Keratinocyte (primary cell): ENCODE results near the gene TRMO. TPM values are rescaled to one million over a fixed set of nuclear protein-coding genes. Genes with fewer than 3 reads are reported as not detected.

Experiments used
- DNase-seq: peaks from one replicate; pipeline ENCODE4 v3.0.0-alpha.2; 2011; ENCODE audit warnings: low read depth, missing footprints, low spot score
- FAIRE-seq: peaks from 2 replicates; lab custom pipeline; 2011; peaks lifted over from hg19 to GRCh38; lab: Jason Lieb, UNC
- H2AFZ ChIP-seq: 2 replicates; pipeline ENCODE4 v1.6.0; 2012; ENCODE audit warnings: low read length, control low read depth, inconsistent platforms; ENCODE audit not compliant: control insufficient read depth
- H3K27ac ChIP-seq: 2 replicates; pipeline ENCODE4 v1.5.1; 2011; ENCODE audit warnings: low read length; ENCODE audit not compliant: control insufficient read depth, insufficient read depth
- H3K27me3 ChIP-seq: 3 replicates; pipeline ENCODE4 v1.6.0; 2011; ENCODE audit warnings: low read length; ENCODE audit not compliant: control insufficient read depth, insufficient read depth; ENCODE audit errors: extremely low read depth
- H3K36me3 ChIP-seq, 2 experiments: 2 replicates in 1 of 2; 3 replicates in 1 of 2; pipeline ENCODE4 v1.5.1; 2011; ENCODE audit warnings: low read length in 2 of 2, mild to moderate bottlenecking in 1 of 2; ENCODE audit not compliant: control insufficient read depth in 2 of 2, insufficient read depth in 2 of 2; ENCODE audit errors: extremely low read depth in 1 of 2
- H3K4me1 ChIP-seq: 3 replicates; pipeline ENCODE4 v1.5.1; 2011; ENCODE audit warnings: low read length; ENCODE audit not compliant: control insufficient read depth, insufficient read depth; ENCODE audit errors: extremely low read depth
- H3K4me2 ChIP-seq: 3 replicates; pipeline ENCODE4 v1.6.0; 2011; ENCODE audit warnings: low read depth, low read length; ENCODE audit not compliant: control insufficient read depth, insufficient read depth; ENCODE audit errors: extremely low read depth
- H3K4me3 ChIP-seq, 3 experiments: fragments of 200-600 bp in 1 of 3; sonication (generic) in 1 of 3; 2 replicates in 2 of 3; 3 replicates in 1 of 3; pipeline ENCODE4 v1.5.1; 2011 to 2016; ENCODE audit warnings: low read length in 3 of 3, mild to moderate bottlenecking in 3 of 3, control low read depth in 2 of 3, inconsistent platforms in 1 of 3, low read depth in 1 of 3, mixed read lengths in 1 of 3, mixed run types in 1 of 3, moderate library complexity in 1 of 3; ENCODE audit not compliant: control insufficient read depth in 2 of 3, insufficient read depth in 2 of 3; ENCODE audit errors: extremely low read depth in 1 of 3
- H3K79me2 ChIP-seq: 2 replicates; pipeline ENCODE4 v1.6.0; 2012; ENCODE audit warnings: low read length; ENCODE audit not compliant: control insufficient read depth, insufficient read depth
- H3K9ac ChIP-seq: 3 replicates; pipeline ENCODE4 v1.6.0; 2011; ENCODE audit warnings: low read length; ENCODE audit not compliant: control insufficient read depth, insufficient read depth; ENCODE audit errors: extremely low read depth
- H3K9me1 ChIP-seq: 3 replicates; pipeline ENCODE4 v1.6.0; 2011; ENCODE audit warnings: low read length; ENCODE audit not compliant: control insufficient read depth, insufficient read depth; ENCODE audit errors: extremely low read depth
- H3K9me3 ChIP-seq: 2 replicates; pipeline ENCODE4 v1.5.1; 2012; ENCODE audit warnings: low read depth, low read length; ENCODE audit not compliant: control insufficient read depth
- H4K20me1 ChIP-seq: 3 replicates; pipeline ENCODE4 v1.6.0; 2011; ENCODE audit warnings: low read length; ENCODE audit not compliant: control insufficient read depth, insufficient read depth; ENCODE audit errors: extremely low read depth
- EZH2 ChIP-seq: IDR thresholded peaks from one replicate; pipeline ENCODE4 v1.6.1; 2012; ENCODE audit warnings: inconsistent platforms, mild to moderate bottlenecking, low read length, moderate library complexity
- dilution Hi-C: fragments of 300-500 bp; cut with MboI; formaldehyde crosslinking; loops from one replicate; pipeline ENCODE4 v1.7.0; 2020; ENCODE audit warnings: low sequenced_read_pairs; ENCODE audit not compliant: extremely low pct_ligation_motif_present
- polyA plus RNA-seq, 5 experiments: library from polyadenylated mRNA; depleted of rRNA in 3 of 5; stranded (reverse) in 3 of 5; stranded (forward) in 1 of 5; unstranded in 1 of 5; fragments of >200 nt; gene quantifications; 1 replicate in 1 of 5; 2 replicates in 3 of 5; 3 replicates in 1 of 5; pipeline versions ENCODE4 v1.2.1 to v1.2.3, GENCODE V29; 2011 to 2012; ENCODE audit warnings: missing spikeins in 2 of 5, low read depth in 1 of 5, low replicate concordance in 1 of 5
- TF ChIP-seq, protein P1 (sequence below), 3 experiments: IDR thresholded peaks in 1 of 3; conservative IDR thresholded peaks in 1 of 3; optimal IDR thresholded peaks in 1 of 3; 2 replicates in 2 of 3; 3 replicates in 1 of 3; pipeline versions ENCODE3 to v1.5.1; 2011; ENCODE audit warnings: low read length in 3 of 3, mild to moderate bottlenecking in 3 of 3, moderate library complexity in 2 of 3, control low read depth in 1 of 3, inconsistent platforms in 1 of 3; ENCODE audit not compliant: insufficient read depth in 2 of 3; ENCODE audit errors: extremely low read depth in 1 of 3

TRMO gene
- polyA plus RNA-seq, 1 donor (not counting 4 experiments of a cell fraction or from before 2014, with no cell fraction given): 19.4 TPM

DNA sequence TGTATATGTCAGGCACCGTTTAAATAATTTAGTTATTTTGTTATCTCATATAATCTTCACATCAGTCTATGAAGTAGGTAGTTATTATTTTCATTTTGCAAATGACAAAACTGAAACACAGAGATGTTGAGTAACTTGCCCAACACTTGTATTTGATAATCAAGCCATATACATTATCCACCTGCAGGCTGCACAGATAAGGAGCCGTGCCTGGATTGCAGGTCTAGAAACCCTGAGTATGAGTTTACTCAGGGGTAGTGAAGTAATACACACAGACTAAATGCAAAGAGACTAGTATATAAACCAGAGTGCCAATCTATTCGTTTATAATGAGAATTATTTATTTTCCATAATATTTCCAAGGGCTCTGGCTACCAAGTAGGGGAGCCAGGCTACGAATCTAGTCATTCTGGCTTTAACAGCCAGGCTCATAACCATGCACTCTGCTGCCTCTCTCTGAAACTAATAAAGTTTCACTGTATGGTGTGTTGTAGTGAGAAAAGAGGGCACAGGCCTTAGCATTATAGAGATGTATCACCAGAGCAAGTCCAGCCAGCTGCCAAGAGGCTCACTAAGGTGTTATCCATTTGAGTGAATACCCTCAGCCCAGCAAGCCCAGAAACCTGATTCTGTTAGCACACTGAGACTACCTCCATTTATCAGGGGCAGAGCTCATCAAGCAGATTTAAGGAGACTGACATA lies 11.1 kb upstream of the TRMO start:
- Histone ChIP-seq H4K20me1 (peaks cover 2% of the 10 kb centered on the region), H3K4me1 (no peaks in the 10 kb centered on the region), H3K9ac (no peak overlapping the region), H3K27ac (no peak overlapping the region), H3K79me2 (no peaks in the 10 kb centered on the region), H3K36me3 (no peaks in the 10 kb centered on the region), H3K4me3 (no peak overlapping the region), H3K9me3 (no peaks in the 10 kb centered on the region), H3K27me3 (peaks cover 13% of the 10 kb centered on the region), H2AFZ (no peak overlapping the region), H3K4me2 (no peak overlapping the region), H3K9me1 (no peaks in the 10 kb centered on the region)
- dilution Hi-C loops: no loop called here
- DNase-seq (no peak), FAIRE-seq (no peak)
- no peak for TF ChIP-seq EZH2
- TF ChIP-seq, protein P1, sequence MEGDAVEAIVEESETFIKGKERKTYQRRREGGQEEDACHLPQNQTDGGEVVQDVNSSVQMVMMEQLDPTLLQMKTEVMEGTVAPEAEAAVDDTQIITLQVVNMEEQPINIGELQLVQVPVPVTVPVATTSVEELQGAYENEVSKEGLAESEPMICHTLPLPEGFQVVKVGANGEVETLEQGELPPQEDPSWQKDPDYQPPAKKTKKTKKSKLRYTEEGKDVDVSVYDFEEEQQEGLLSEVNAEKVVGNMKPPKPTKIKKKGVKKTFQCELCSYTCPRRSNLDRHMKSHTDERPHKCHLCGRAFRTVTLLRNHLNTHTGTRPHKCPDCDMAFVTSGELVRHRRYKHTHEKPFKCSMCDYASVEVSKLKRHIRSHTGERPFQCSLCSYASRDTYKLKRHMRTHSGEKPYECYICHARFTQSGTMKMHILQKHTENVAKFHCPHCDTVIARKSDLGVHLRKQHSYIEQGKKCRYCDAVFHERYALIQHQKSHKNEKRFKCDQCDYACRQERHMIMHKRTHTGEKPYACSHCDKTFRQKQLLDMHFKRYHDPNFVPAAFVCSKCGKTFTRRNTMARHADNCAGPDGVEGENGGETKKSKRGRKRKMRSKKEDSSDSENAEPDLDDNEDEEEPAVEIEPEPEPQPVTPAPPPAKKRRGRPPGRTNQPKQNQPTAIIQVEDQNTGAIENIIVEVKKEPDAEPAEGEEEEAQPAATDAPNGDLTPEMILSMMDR (optimal IDR thresholded peaks at IDR 0.05 in 1 of 3, IDR thresholded peaks at IDR 0.05 in 1 of 3, conservative IDR thresholded peaks at IDR 0.05 in 1 of 3; ENCODE audit: extremely low read depth in 1 of 3, insufficient read depth in 2 of 3, low read length in 3 of 3): no peak

DNA sequence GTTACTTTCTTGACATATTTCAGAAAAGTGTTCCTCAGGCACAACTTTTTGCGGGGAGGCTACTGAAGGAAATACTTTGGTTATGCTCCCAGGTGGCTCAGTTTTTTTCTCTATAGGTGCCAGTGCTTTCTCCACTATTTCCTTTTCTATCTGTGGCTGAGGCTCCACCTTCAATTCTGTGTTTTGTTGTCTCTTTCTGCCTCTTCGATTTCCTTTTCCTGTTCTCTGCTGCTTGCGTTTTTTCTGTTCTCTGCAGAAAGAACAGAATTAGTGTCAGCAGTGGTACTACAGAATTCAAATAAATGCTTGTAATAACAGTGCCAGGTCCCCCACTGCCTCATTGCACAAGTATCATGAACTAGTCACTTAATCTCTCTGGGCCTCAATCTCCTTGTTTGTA lies 8.7 kb upstream of the TRMO start:
- Histone ChIP-seq H3K9me3 (no peaks in the 10 kb centered on the region), H4K20me1 (no peaks in the 10 kb centered on the region), H3K79me2 (no peaks in the 10 kb centered on the region), H2AFZ (no peak overlapping the region), H3K4me3 (no peak overlapping the region), H3K27me3 (peaks cover 13% of the 10 kb centered on the region), H3K27ac (no peak overlapping the region), H3K36me3 (no peaks in the 10 kb centered on the region), H3K9me1 (no peaks in the 10 kb centered on the region), H3K4me2 (no peak overlapping the region), H3K4me1 (no peaks in the 10 kb centered on the region), H3K9ac (no peak overlapping the region)
- no peak for TF ChIP-seq EZH2
- DNase-seq: no peak
- dilution Hi-C loops: no loop called here
- no peak for FAIRE-seq
